Measurements from ENCODE around the gene ANO1.

Gene ANO1

DNA sequence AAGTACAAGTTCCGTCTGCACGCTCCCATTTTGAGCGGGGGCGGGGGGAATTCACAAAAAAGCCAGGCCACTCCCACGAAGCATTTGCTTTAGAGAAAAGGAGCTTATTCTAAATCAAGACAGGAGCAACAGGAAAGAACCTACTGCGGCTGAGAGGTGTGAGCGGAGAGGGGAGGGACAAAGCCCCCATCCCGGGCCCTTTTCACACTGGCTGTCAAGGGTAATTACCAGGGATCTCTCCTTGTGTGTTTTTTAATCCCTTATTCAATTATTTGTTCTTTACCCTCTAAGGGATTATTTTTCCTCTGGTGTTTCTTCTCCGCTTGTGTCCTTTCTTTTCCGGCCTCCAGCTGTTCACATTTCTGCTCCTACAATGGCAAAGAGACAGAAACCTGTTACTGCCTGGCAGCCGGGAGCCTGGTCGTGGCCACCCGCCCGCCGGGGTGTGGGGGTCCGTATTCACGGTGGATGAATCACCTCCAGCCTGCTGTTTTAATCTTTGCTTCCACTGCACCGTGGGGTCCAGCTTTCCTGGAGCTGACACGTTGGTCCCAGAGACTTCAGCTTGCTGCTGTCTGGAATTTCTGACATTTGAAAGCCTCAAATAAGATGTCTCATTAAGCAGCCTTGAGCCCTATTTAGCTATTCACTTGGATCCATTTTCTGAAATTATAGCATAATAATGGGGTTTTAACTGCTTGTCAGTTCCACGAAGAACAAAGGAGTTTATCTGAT is 63.5 kb downstream of the ANO1 start:
- DNase-seq, result no peak

DNA sequence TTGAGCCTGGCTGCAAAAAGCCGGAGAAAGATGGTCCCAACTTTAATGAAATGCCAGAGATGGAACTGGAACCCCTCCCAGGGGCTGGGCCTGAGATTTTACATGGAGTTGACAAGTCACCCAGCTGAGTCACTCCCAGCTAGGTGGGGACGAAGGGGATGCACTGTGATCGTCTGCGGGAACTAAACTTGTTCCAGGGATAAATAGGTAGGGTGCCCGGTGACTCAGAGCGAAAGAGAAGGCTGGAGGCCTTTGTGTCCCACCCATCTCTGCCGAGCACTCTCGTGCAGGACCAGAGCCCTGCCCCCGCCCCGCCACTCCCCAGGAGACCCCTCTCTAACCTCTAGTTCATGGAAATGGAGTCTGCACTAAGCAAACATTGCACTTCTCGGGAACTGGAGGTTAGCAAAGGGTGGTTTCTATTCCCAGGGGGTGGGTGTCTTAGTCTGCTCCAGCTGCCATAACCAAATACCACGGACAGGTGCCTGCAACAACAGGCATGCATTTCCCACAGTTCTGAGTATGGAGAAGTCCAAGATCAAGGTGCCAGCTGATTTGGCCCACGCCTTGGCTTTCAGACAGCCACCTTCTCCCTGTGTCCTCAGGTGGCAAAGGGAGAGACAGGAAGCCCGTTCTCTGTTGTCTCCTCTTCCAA is 64.2 kb downstream of the ANO1 start:
- DNase-seq, result no peak

DNA sequence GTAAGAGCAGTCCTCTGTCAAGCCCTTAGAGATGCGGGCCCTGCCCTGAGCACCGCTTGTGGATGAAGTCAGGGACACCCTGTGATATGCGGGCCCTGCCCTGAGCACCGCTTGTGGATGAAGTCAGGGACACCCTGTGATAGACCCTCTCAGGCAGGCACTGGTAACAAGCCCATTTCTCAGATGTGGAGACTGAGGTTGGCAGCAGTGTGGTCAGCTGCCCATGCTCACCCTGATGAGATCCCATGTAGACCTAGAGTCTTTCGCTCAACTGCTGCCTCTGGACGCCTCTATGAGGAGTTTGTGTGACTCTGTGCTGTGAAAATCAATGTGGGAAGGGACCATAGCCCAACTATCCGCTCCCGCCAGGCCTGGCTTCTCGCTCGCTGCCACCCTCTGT is 66.1 kb downstream of the ANO1 start:
- DNase-seq, result no peak

DNA sequence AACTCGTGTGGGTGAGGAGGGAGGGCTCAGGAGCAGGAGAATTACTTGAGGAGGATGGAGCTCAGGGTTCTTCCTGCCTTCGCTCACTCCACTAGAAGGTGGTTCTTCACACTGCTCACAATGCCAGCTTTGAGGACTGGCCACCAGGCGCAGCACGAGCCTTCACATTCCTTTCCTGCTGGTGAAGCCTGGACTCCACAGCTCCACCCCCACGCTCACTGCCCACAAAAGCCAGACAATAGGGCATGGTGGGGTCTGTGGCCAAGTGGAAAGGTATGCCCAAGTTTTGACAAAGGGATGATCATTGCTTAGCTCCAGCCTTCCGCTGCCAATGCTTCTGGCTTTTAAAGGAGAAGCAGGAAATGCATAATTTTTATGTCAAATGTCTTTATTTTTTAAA is 67.0 kb downstream of the ANO1 start:
- DNase-seq, result no peak

DNA sequence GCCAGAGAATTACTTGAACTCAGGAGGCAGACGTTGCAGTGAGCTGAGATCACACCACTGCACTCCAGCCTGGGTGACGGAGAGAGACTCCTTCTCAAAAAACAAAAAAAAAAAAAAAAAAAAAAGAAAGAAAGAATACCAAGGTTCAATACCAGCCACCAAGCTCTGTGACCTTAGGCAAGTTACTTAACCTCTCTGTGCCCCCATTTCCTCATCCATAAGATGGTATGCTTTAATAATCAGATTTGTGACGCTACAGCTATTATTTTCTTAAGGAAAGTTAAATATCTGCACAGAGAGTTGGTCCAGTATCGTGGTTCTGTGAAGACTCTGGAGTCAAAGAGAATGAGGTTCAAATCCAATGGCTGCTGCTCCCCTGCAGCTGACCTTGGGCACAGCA is 67.7 kb downstream of the ANO1 start:
- no peak for DNase-seq

DNA sequence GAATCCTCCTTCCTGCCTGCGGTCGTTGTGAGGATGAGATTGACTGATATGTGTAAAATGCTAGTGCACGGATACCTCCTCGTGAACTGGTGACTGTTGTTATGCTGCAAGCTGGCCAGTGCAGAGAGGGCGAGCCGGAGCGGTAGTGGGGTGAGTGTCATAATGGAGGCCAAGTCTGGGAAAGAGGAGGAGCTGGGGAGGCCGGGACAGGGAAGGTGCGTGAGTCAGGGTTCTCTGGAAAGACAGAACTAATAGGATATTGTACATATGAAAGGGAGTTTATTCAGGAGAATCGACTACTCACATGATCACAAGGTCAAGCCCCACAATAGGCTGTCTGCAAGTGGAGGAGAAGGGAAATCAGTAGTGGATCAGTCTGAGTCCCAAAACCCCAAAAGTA is 68.2 kb downstream of the ANO1 start:
- no peak for DNase-seq

DNA sequence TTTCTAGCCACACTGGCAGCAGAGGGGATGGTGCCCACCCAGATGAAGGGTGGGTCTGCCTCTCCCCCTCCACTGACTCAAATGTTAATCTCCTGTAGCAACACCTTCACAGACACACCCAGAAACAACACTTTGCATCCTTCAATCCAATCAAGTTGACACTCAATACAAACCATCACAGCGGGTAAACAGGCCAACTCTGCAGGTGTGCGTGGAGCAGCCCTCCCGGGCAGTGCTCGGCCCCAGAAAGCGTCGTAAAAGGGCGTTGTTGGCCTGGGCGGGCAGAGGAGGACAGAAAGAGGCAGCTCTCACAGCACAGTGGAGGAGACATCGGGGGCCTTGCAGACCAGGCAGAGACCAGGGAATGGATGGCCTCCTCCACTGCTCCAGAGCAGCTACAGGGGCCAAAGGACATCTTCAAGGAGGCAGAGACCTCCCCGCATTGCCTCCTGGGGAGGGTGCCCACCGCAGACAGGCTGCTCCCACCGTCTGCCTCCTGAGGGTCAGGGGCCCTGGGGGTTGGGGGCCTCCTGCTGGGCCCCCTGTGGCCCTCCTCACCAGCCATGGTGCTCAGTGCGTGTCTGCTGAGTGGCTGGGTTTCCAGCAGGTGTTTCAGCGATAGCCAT is 68.9 kb downstream of the ANO1 start:
- DNase-seq, result no peak

DNA sequence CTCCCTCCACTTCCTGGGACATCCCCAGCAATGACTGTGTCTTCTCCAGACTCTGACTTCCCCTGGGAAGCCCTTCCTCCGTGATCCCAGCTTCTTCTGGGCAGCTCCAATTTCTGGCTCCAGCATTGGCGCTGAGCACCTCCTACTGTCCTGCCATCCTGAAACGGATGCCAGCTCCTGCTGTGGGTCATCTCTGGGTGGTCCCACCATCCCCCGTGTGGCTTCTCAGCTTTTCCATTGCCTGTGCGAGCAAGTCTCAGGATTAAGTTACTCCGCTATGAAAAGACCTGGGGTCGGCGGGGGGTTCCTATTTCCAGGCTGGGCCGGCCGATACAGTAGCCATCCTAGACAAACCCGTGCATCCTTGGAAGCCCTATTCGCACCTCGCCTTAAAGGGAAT is 69.6 kb downstream of the ANO1 start:
- DNase-seq, result no peak

DNA sequence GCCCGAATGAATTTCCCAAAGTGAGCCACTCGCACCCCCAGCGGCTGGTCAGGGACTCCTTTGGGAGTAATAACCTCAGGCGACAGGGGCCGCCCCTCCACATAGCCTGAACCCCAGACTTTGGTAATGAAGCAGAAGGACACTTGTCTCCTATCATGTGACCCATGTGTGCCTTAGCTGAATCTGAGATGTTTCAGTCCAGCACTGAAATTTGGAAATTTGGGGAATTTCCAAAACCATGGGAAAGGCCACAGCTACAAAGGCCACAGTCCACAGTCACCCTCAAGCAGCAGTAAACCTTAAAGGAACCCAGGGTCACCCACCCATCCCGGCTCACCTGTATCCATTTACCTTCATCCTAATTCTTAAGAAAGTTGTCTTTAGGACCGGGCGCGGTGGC is 73.6 kb downstream of the ANO1 start:
- no peak for DNase-seq

DNA sequence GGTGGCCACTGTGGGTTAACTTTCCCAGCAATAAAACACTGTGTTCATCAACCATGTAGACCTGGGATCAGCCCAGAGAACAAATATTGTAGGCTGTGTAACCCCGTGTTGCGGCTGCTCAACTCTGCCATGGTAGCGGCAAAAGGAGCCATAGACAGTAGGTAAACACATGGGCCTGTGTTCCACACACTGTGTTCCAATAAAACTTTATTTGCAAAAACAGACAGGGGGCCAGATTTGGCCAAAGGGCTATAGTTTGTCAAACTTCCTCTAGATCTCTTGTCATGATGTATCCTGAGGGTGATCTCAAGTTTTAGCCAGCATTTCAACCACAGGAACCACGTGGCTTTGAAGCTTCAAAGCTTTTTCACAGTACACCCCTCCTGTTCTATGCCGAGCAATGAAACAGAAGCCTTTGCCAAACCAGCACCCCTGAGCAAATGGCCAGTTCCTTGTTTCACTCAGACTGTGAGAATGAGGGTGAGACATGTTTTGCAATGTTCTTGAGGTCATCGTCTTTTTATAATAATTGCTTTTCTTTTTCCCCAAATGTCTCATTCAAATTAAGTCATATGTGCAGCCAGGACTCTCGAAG is 75.1 kb downstream of the ANO1 start:
- no peak for DNase-seq

DNA sequence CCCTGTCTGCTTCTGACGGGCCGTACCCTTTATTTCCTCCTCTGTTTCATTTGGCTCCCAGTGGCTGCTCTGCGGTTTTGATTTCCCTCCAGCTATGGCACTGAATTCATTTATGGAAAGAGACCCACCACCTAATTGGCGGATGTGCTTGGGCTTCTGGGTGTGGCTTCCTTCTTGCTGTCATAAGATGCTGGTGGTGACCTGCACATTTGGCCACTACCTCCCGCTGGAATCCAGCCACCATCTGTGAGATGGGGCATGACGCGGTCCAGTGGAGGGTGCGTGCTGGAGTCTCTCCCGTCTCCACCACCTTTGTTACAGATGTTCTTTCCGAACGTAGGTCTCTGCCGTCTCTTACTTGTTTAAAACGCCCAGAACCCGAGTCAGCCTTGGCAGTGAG is 77.3 kb downstream of the ANO1 start:
- no peak for DNase-seq

DNA sequence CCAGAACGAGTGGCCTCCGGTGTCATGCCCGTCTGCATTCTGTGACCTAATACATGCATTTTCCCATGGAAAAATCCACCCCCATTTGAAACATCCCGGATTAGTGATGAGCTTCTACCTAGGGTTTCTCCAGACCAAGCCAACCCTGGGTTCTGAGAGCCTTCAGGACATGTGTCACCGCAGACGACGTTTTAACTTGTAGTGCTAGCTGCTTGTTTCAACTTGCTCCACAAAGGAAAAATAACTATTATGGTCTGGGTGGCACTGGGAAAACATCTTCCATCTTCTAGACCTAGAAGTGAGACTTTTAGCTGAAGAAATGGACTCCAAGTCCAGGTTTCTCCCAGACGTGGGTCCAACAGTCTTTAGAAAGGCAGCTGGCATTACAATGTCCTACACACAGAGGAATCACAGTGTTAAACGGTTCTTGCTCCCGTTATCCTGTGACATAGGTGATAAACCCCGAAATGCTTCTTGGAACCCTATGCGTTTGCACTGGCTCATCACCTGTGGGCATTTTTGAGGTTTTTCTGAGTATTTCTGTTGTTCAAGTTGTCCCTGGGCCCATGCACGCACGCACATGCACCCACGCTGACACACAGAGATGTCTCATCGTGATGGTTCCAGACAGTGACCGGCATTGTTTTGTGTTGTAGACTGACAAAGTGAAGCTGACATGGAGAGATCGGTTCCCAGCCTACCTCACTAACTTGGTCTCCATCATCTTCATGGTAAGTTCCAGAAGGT is 78.3 kb downstream of the ANO1 start:
- DNase-seq, result no peak

DNA sequence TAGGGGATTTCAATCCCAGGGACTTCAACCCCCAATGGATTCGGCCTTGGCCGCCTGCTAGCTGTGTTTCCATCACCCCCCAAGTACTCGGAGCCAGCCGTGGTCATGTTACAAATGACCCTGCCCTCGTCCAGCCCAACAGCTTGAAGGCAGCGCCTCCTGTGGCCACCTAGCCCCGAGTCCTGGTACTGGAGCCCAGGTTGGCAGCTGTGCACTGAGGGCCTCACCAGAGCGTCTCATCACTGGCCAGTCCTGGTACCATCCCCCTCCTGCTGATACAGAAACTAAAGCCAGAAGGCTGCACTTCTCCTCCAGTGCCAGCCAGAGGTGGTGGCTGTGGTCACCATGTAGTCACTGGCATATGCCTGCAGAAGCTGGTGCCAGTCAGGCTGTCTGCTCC is 80.1 kb downstream of the ANO1 start:
- no peak for DNase-seq

DNA sequence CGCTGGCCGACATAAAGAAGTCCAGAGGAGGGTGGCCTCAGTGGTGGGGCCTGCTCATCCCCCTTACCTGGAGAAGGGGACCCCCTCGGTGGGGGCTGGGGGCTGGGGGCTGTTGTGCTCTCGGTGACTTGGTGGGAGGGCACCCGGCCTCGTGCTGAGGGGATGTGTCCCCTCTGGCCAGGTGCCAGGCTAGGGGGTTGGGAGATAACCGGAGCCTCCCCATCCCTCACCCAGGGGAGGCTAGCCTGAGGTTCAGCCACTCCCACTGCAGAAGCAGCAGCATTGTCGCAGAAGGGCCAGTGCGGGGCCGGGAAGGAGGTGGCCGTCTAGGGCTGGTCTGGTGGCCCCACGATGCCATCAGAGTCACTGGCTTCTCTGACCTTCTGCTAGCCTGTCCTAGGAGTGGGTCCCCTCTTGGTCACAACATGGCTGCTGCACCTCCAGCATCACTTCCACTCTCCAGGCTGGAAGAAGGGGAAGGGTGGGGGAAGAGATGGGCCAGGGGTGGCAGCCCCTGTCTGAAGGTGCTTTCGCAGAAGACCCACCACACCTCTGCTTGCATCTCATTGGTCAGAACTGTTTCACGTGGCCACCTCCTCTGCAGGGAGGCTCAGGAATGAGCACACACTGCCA is 80.8 kb downstream of the ANO1 start:
- DNase-seq, result no peak

DNA sequence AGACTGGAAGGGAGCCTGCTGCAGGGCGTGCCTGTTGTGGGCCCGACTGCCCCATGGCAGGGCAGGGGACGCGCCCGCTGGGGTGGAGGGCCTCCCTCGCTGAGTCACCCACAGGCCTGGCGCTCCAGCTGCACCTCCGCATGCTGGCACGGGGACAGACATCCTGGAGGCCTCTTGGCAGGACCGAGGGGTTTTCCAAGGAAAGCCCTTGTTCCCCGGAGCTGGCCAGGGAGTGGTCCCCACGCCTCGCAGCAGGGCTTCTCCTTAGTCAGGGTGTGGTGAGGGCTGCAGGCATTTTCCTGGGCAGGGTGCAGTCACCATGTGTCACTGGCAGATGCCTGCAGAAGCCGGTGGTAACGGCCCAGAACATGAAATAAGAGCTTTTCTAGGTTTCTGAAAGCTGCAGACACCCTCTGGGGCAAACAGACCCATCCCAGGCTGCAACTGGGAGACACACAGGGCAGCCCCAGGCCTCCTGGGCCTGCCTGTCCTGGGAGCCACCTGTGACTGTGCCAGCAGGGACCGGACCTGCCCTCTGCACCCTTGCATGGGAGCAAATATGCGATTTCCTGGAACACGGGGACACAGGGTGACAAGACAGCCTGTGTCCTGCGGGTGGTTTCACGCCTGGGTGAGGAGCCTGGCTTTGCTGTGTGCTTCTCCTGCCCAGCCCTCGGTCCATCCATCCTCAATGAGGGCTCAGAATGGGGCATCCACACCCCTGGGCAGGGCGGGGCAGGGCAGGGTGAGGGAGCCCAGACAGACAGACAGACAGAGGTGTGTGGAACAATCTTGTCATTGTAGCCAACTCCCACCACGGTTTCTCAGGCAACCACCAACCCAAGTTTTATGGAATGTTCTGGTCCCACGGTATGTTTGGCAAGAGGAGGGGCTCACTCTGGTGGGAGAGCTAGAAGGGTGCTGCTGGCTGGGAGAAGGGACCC is 81.8 kb downstream of the ANO1 start:
- DNase-seq, result no peak

DNA sequence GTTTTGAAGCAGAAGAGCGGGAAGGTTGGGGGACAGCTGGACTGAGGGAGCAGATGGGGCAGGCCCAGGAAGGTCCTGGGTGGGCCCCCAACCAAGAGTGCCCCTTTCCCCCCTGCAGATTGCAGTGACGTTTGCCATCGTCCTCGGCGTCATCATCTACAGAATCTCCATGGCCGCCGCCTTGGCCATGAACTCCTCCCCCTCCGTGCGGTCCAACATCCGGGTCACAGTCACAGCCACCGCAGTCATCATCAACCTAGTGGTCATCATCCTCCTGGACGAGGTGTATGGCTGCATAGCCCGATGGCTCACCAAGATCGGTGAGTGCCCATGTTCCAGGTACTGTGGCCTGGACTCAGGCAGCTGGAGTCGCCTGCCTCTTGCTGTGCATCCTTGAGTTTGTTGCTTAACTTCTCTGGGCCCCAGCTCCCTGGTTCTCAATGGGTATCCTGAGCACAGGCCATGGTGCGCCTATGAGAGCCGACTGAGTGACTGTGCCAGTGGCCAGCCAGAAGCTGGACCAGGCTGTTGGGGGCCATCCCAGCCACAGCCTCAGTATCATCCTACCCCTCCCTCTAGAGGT is 83.0 kb downstream of the ANO1 start:
- no peak for DNase-seq

DNA sequence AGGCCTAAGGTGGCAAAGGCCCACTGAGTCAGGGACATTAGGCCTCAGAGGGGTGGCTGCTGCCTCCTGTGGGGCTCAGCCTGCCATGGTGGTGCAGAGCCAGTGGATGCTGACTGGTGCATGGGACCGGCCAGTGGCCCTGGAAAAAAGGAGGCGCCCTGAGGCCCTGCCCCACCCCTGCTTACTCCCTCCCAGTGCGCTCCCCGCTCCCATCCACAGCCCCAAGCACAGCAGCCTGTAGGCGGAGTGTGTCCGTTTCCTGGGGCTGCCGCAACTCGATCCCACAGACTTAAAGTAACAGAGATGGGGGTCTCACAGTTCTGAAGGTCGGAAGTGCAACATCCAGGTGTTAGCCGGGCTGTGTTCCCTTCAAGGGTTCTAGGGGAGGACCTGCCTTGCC is 86.6 kb downstream of the ANO1 start:
- no peak for DNase-seq

DNA sequence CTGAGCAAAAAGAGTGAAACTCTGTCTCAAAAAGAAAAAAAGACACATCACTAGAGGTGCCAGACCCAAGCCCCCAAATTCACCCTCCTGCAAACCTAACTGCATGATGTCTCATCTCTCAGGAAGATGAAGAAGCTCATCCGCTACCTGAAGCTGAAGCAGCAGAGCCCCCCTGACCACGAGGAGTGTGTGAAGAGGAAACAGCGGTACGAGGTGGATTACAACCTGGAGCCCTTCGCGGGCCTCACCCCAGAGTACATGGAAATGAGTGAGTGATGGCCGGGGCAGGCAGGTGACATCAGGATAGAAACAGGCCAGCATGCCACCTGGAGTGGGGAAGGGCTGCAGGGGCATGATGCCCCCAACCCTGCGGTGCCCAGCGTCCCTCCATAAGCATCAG is 89.0 kb downstream of the ANO1 start:
- DNase-seq, result no peak

DNA sequence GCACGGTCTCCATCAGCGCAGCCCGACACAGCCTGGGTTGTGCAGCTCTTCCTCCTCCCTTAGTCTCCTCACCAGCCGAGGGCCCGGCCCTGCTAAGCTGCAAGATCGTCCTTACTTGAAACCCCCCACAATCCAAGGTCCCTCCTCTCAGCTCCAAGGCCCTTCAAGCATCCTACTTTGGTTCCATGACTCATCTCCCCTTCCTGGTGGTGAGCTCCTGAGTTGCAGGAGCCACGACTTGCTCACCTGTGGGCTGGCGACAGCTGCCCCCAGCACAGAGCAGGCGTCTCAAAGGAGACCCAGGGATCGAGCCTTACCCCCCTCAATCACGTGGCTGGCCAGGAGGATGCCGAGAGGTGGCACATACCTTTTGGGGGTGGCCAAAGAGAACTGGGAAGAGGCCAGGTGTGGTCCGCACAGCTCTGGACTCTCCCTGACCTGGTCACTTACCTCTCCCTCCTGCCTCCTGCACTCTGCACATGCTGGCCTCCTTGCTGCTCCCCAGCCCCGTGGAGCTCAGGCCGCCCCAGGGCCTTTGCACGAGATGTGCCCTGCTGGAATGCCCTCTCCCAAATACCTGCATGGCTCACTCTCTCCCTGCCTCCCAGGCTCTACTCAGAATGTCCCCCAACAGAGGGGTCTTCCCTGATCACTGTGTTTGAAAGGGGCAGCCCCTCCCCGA is 89.7 kb downstream of the ANO1 start:
- DNase-seq, result no peak

DNA sequence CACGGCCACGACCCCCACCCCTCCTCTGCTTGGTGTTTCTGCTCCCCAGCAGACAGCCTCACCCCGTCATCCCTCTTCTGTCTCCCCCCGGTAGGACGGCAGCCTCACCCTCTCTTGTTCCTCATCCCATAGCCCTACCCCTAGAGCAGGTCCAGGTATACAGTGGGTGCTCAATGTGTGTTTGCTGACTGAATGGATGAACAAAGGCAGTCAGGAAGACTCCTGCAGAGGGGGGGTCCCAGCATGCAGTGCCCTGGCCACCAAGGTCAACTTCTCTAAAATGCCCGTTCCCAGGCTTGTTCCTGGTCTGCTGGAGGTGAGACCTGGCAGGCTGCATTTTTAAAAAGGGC is 90.3 kb downstream of the ANO1 start:
- no peak for DNase-seq

DNA sequence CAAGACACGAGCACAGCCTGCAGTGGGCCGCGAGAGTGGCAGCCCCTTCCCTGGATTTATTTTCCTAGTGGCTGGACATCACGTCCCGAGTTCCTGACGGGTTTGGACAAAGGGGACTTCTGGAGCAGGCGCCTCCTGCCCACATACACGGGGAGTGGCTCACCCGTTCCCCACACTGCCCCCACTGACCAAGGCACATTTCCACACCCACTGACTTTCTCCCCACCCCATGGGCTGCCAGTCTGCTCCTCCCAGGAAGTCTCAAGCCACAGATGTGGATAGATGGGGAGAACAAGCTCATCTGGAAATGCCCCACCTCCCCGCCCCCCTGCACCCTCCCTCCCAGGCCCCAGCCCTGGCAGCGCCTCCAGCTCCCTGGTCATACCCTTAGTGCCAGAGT is 91.0 kb downstream of the ANO1 start:
- DNase-seq, result no peak
